ENCODE data around the gene PABPN1.

Gene PABPN1

DNA sequence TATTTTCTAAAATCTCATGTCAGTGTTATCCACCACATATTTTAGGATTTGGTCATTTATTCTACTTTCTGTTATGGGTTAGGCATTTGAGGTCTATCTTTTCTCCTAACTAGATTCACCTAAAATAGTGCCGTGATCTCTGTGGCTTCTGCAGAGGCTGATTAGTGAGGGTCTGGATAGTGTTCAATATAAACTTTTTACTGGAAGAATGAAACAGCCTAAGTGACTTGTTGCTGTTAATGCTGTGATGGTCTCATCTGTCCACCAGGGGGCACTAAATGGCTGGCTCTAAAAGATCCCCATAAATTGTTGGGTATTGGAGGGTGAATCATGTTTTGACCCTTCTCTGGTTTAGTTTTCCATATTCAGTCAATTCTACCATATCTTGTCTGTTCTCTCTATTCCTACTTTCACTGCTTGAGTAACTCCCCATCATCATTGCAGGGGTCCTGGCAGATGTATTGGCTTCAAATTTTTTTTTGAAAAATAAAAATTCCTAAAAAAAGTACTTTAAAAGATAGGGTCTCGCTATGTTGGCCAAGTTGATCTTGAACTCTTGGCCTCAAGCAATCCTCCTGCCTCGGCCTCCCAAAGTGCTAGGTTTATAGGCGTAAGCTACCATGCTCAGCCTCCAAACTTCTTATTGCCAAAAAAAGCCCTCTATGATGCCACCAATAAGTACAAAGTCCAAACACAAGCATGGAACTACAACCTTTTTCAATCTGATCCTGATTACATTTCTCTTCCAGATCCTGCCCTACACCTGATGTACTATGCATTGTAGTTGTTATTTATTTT lies 6.9 kb downstream of the PABPN1 start:
- peak; percentile 57 for DNase-seq

DNA sequence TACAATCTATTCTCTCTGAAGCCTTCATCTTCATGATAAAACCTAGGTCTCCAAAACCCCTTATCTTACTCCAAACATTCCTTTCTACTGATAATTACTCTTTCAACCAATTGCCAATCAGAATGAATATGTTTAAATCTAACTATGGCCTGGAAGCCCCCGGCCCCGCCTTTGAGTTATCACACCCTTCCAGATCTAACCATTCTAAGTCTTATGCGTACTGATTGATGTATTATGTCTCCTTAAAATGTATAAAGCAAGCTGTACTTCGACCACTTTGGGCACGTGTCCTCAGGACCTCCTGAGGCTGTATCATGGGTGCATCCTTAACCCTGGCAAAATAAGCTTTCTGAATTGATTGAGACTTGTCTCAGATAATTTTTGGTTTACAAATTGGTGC lies 14.4 kb downstream of the PABPN1 start:
- DNase-seq, result no peak

GRCh38 chr14:23339506-23340268 lies 18.4 kb downstream of the PABPN1 start:
- no peak for DNase-seq

GRCh38 chr14:23344481-23344880 lies 23.2 kb downstream of the PABPN1 start:
- DNase-seq, result no peak

DNA sequence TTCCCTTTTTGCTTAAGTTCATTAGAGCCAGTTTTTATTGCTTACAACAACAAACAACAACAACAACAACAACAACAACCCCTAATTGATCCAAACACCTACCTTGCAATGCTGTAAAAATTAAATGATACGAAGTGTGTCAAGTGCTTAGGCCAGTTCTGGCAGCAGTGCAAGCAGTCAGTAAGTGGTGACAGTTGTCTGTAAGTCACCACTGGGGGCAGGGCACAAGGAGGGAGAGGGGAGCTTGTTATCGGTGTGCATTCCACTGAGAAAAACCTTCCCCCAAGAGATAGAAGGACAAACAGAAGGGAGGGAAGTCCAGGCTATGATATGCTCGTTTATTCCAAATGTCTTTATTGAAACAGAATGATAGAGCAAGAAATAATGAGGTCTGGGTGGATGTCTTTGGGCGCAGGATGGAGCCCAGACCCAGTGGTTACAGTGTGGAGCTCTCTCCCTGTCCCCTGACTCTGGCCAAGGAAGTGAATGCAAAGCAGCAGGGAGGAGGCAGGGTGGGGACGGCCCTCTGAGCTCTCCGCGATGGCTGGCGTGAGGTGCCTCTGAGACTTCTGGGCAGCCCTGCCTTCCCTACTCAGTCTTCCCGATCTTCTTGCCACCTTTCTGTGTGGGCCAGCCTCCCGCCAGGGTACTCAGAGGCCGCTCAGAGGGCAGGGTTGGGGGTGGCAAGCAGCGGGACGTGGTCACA lies 24.9 kb downstream of the PABPN1 start:
- DNase-seq, result no peak

DNA sequence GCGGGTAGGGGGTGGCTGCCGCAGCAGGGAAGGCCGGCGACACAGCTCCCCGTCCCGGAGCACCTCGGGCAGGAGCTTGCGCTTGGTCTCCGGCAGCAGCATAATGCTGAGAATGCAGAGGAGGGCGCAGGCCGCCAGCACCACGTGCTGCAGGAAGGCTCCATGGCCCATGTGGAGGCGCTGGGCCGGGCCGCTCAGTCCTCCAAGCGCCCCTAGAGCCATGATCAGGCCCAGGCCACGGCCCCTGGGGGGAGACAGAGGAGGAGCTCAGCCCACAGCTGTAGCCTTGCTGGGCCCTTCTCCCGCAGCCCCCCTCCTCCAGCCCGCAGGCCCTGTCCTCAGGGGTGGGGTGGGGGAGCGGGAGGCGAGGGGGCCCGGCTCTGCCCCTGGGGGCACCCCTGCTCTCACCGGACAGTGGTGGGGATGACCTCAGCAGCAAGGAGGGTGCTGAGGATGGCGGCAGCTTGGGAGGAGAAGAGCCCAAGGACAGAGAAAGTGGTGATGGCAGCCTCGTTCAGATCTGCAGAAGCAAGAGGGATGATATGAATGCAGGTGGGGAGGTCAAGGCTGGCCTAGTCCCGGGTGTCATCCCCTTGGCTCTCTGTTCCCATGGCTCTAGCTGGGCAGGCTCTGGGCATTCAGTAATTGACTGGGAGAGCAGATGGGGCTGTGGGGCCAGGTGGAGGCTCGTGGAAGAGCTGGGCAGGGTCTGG lies 25.6 kb downstream of the PABPN1 start:
- no peak for DNase-seq

DNA sequence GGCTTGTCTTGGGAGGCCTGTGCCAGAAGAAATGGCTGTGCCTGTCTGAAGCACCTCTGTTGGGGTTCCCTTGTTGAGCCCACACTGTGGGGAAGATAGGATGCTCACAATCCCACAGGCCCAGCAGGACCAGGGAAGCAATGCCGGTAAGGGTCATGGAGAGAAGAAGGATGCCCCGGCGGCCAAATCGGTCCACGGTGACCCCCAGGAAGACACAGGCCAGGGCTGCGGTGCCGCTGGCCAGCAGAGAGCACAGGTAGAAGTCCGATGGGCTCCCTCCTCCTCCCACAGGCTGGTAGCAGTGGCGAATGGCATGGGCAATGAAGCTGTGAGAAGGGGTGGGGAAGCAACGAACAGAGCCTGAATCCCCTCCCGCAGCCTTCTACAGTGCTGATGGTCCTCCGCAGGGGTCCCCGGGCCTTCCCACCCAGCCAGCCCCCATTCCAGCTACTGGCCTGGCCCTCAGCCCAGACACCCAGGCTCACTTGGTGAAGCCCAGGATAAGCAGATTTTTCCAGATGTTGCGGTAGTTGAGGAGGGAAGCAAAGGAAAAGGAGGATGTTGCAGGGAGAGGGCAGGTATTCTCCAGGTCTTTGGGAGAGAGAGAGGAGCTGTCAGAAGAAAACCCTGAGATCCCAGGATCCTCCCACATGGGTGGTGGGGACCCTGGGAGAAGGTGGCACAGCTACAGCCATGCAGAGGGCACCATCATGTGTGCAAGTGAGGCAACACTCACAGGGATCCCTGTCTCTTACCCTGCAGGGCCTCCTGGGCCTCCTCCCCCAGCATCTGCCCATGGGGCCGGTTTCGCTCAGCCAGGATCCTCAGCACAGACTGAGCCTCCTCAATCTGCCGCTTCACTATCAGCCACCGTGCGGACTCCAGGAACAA lies 26.4 kb downstream of the PABPN1 start:
- DNase-seq, result no peak

DNA sequence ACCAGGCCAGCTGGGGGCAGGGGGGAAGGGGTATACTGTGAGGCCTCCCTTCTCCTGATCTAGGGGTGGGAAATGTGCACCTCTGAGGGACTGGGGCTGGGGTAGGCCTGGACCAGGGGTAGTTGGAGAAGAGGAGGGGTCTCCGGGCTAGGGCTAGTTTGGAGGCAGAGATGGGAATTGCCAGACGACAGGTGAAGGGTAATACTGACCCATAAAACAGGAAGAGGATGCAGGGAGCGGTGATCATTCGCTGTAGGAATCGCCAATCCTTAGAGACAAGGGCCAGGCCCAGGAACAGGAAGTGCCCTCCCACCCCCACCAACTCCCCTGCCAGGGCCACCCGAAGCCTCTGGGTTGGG lies 27.0 kb downstream of the PABPN1 start:
- no peak for DNase-seq

DNA sequence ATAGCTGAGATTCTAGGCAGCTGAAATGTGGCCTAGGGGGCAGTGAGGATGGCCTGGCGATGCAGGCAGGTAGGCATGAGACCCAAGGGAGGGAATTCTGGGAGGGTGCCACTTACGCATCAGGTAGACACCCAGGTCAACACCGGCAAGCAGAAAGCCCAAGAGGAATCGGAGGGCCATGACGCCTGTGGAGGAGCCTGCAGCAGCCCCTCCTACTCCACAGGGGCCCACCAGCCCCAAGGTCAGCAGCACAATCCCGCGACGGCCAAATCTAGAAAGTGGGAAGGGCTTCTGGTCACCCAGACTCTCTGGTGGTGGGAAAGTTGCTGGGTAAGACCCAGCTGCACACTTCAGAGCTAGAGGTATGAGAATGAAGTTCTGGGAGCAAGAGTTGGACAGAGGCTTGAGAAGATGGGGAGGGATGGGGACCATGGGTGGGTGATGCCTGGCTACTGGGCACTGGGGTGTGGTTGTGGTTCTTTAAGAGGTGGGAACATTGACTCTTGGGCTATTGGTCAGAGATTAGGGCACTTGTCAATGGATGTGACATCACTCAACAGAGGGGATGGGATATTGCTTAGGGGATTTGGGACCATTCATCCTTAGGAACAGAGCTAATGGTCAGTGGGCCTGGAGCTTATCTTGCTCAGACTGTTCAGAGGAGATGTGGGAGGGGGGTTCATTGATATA lies 28.0 kb downstream of the PABPN1 start:
- DNase-seq, result no peak

DNA sequence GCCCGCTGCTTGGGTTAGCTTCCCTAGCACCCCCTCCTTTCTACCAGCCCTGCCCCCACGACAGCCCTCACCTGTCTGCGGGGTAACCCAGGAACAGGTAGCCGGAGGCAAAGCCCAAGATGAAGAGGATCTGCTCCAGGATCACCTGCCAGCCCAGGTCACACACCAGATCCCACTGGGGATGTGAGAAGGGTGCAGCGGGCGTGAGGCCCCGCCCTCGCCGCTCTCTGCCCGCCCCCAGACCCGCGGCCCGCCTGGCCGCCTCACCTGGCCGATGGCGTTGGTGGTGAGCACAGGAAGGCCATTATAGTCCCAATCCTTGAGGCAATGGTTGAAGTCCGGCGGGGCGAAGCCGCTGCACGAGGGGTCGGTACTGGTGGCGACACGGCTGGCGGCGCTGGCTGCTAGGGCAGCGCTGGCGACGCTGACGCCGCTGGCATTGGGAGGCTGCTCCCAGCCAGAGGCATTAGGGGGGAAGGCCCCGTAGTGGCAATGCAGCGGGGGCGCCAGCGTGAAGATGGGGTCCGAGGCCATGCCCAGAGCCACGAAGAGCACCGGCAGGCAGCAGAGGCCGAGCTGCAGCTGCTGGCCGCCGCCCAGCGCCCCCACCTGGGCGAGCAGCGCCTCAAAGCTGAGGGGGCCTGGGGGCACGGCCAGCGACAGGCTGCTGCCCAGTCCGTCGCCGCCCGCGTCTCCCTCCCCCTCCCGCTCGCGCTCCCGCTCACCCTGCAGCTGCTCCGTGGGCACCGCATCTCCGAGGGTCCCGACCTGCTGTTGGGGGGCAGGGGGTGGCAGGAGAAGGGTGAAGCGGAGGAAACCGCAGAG lies 30.6 kb downstream of the PABPN1 start:
- DNase-seq, result no peak

DNA sequence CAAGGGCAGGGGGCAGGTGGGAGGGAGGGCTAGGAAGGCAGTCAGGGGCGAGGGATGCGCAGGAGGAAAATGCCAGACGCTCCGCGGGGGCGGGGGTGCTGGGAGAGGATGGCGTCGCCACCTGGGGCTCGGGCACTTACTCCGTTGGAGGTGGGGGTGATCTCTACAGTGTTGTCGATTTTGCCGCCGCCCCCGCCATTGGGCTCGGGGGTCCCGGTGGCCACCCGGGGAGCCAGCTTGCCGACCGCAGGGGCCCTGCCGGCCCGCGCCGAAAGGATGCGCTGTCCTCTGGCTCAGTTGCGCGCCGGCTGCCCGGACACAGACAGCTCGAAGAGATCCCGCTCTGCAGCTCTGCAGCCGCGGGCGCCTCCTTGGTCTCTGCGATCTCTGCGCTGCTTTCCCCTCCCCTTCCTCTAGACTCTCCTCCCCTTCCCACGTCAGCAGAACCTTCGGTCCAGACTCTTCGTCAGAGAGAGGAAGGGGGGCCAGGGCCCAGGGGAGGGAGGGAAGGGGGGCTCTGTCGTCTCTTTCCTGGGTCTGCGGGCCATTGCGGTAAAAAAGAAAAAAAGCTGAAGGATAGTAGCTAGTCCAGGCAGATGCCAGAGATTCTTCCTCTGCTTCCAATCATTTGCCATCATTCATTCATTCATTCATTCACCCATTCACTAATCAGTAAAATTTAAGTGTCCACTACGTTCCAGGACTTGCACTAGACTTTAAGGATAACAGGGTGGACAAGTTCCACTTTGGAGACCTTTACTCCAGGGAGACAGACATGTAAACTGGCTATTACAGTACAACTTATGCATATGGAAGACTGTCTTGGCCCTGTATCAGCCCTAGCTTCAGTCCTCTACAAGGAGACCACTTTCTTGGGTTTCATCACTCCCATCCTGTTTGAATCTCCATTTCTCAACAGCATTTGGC lies 31.5 kb downstream of the PABPN1 start, which contains the start of gene SLC22A17:
Gene SLC22A17, minus strand, starts transcription at position 382 of the 927 bp plus-strand sequence.
- peak; percentile 74 for DNase-seq

DNA sequence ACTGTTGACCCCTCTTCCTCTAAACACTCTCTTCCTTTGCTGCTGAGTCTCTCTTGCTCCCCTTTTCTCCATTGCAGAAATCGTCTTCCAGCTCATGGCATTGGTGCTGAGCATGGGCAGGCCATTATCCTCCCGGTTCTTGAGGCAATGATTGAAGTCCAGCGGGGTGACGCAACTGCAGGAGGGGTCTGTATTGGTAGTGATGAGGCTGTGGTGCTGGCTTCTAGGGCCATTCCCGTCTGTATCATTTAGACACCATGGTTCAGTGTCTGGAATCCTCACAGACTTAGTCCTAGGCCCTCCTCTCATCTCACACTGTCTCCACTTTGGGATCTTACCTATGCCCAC lies 32.1 kb downstream of the PABPN1 start:
- DNase-seq, result no peak

GRCh38 chr14:23354990-23355389 lies 33.7 kb downstream of the PABPN1 start:
- no peak for DNase-seq

DNA sequence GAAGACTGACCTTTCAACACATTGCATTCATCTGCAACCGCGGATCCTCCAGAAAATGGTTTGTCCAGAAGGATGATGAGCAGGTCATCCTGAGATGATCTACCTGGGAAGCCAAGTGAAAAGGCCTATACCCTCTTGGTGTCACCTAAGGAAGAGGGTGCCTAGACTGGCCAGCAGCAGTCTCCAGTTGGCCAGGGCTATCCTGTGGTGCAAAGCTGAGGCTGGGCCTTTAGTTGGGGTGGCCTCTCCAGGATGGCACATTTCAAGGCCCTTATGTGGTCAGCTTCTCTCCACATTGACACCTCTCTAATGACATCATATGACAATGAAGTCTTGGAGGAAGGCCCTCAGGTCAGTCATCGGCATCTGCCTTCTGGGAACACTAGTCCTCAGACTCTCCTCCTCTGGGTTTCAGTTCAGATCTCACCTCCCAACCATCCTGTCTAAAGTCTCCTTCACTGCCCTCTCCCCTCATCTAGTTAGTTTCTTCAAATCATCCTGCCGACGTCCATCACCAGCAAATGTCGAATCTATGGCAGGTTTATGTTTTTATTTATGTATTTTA lies 34.7 kb downstream of the PABPN1 start:
- no peak for DNase-seq

DNA sequence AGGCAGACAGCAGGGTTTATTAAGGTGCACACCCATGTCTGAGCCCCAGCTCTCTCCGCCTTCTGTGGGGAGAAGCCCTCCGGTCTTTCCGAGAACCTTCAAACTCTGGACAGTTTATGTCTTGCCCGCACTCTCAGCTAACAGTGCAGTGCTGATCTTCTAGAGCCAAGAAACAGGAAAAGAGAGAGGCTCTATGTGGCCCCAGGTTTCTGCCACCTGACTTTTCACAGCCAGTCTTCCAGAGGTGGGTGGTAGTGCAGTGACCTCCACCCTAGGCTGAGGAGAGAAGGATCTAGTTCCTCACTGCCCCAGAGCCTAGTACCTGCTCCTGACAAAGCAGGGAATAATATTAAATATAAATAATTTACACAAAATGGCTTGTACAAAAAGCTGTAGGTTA lies 35.4 kb downstream of the PABPN1 start:
- DNase-seq, result no peak

DNA sequence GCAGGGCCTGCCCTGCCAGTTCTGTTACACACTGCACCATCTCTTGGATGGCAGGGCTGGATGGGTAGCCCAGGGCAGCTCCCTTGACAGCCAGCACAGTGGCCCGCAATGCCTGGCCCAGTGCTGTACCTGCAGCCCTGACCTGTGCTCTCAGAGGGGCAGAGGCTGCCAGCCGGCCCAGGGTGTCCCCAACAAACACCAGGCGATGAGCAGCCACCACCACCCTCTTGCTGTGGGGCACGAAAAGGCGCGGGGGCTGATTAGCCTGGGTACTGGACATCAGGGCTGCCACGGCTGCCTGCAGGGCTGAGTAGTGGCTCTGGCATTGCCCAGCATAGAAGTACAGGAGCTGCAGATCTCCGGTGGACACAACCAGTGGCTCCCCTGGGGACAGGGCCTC lies 36.0 kb downstream of the PABPN1 start:
- no peak for DNase-seq

- no peak for DNase-seq
Measured at GRCh38 chr14:23358042-23358441, 36.8 kb downstream of the PABPN1 start.

- no peak for DNase-seq
Measured at GRCh38 chr14:23358553-23359166, 37.4 kb downstream of the PABPN1 start.

Data from CD4-positive, alpha-beta T cell treated with Interferon gamma for 1 hour (primary cell).